NB4 (cell line): ENCODE measurements around the gene TMC7.

Experiments used
- CTCF ChIP-seq: IDR thresholded peaks from one replicate; pipeline ENCODE4 v1.5.1; 2012; ENCODE audit warnings: low read depth, low read length
- MYC ChIP-seq: IDR thresholded peaks from 2 replicates; pipeline ENCODE4 v1.6.1; 2011; ENCODE audit warnings: low read depth, low read length
- POLR2A ChIP-seq: IDR thresholded peaks from 2 replicates; pipeline ENCODE4 v1.6.1; 2011; ENCODE audit warnings: mild to moderate bottlenecking; ENCODE audit not compliant: insufficient read length; ENCODE audit errors: extremely low read depth

- TF ChIP-seq CTCF (no peak), POLR2A (no peak), MYC (no peak)
Measured at GRCh38 chr16:18965555-18965954, 18.2 kb upstream of the TMC7 start.
